Adrenal gland (tissue), 5 donors: ENCODE results near the gene MAP3K20.

Source experiments
- CTCF ChIP-seq, 6 experiments: fragments of 450-650 bp in 4 of 6; fragments of 200-600 bp in 2 of 6; sonication (generic) in 1 of 6; IDR thresholded peaks; 1 replicate in 5 of 6; 2 replicates in 1 of 6; pipeline versions ENCODE4 v1.5.1 to v1.8.0; 2016 to 2021; ENCODE audit warnings: antibody characterized with exemption in 6 of 6, mild to moderate bottlenecking in 2 of 6, moderate library complexity in 1 of 6
- POLR2A ChIP-seq, 2 donors: fragments of 450-650 bp; IDR thresholded peaks; one replicate each; pipeline ENCODE4 v1.6.1; 2017; ENCODE audit warnings: antibody characterized with exemption in 2 of 2, mild to moderate bottlenecking in 2 of 2, moderate library complexity in 1 of 2
- donor health status: DM: no; HTN: no; CAD: no.

- TF ChIP-seq POLR2A (IDR thresholded peaks at IDR 0.05) (no peak), CTCF (IDR thresholded peaks at IDR 0.05) (no peak)
These were observed 32.0 kb downstream of the MAP3K20 start for GRCh38 chr2:173107629-173108022.
